Heart right ventricle (tissue), 16 donors: ENCODE data around the gene RGS4. TPM values are rescaled to one million over a fixed set of nuclear protein-coding genes. Genes with fewer than 3 reads are reported as not detected.

Source experiments
- ATAC-seq, 8 donors: fragments of 200-7000 bp; cut with Tn5 transposase; one replicate each; pipeline ENCODE4 v1.9.1; 2020; ENCODE audit warnings: mild to moderate bottlenecking in 8 of 8, moderate library complexity in 8 of 8, moderate number of reproducible peaks in 1 of 8
- DNase-seq, 2 donors: peaks; one replicate each; pipeline ENCODE4 v3.0.0-alpha.2; 2020
- H3K27ac ChIP-seq, 10 donors: fragments of 200-600 bp; sonication (generic) in 2 of 10; one replicate each; pipeline versions ENCODE4 v1.5.0 to v1.8.0; 2020 to 2022; ENCODE audit warnings: mild to moderate bottlenecking in 3 of 10
- H3K27me3 ChIP-seq, 7 donors: fragments of 200-600 bp; one replicate each; pipeline ENCODE4 v1.8.0; 2021 to 2022; ENCODE audit warnings: mild to moderate bottlenecking in 2 of 7
- H3K36me3 ChIP-seq, 9 donors: fragments of 200-600 bp; sonication (generic) in 1 of 9; one replicate each; pipeline versions ENCODE4 v1.5.0 to v1.8.0; 2020 to 2022; ENCODE audit warnings: mild to moderate bottlenecking in 2 of 9
- H3K4me1 ChIP-seq, 9 donors: fragments of 200-600 bp; sonication (generic) in 1 of 9; one replicate each; pipeline versions ENCODE4 v1.5.0 to v1.8.0; 2020 to 2022; ENCODE audit warnings: mild to moderate bottlenecking in 4 of 9
- H3K4me3 ChIP-seq, 10 donors: fragments of 200-600 bp; sonication (generic) in 2 of 10; one replicate each; pipeline versions ENCODE4 v1.5.0 to v1.8.0; 2020 to 2022; ENCODE audit warnings: mild to moderate bottlenecking in 7 of 10, moderate library complexity in 2 of 10
- H3K9me3 ChIP-seq, 11 donors: fragments of 200-600 bp in 10 of 11; sonication (generic) in 2 of 11; one replicate each; pipeline versions ENCODE4 v1.5.0 to v1.8.0; 2013 to 2022; ENCODE audit warnings: mild to moderate bottlenecking in 2 of 11, control low read depth in 1 of 11, moderate library complexity in 1 of 11
- CTCF ChIP-seq, 9 donors: fragments of 200-600 bp; sonication (generic) in 2 of 9; IDR thresholded peaks; one replicate each; pipeline versions ENCODE4 v1.5.0 to v1.8.0; 2021 to 2022; ENCODE audit warnings: antibody characterized with exemption in 9 of 9, mild to moderate bottlenecking in 5 of 9, moderate library complexity in 1 of 9
- WGBS, 2 donors: extraction: QIAGEN DNeasy Blood & Tissue Kit; methylation state at CpG; one replicate each; pipeline ENCODE4 v1.1.7; 2013; ENCODE audit warnings: inconsistent platforms in 1 of 2; 5-methylcytosine and 5-hydroxymethylcytosine counted together
- intact Hi-C, 10 donors: fragments of 100-400 bp; cut with DNase I; formaldehyde crosslinking; loops; one replicate each; pipeline versions ENCODE4 v1.11.1 to v1.14.2; 2022
- polyA plus RNA-seq, 2 donors: library from polyadenylated mRNA; stranded (reverse); fragments of 200-250 nt; gene quantifications; one replicate each; pipeline ENCODE4 v1.2.3, GENCODE V29; 2013
- total RNA-seq, 10 donors: library from RNA; stranded (reverse); fragmentation: NEBNext Ultra II Directional in 3 of 10; extraction: Animal tissue kit (Norgen Biotek cat#: 25700) in 3 of 10; gene quantifications; one replicate each; pipeline versions ENCODE4 v1.2.1 to v1.2.4, GENCODE V29; 2021 to 2023
- donor health status: Arrhythmogenic right ventricular cardiomyopathy.
- donor health status: ischemic (EF 13 %, LVEDD 7.1; RV severe dilation, severe dysfunction).
- donor health status: healthy with polysubstance abuse.
- donor health status: DM: no; HTN: yes; CAD: no.
- donor health status: DM: no; HTN: no; CAD: no.
- donor health status: ischemic (EF 25% LVEDD 6.9; RV normal size, moderate dysfunction).
- donor health status: ischemic (EF 25% LVEDD 5.7; RV mildly dilated, moderate dysfunction).
- donor health status: healthy.
- donor health status: DM: yes; HTN: yes; CAD: no.
- donor health status: Ischemic cardiomyopathy.
- donor health status: ischemic (EF 35%, LVEDD 5.7; RV mildly dilated, moderate dysfunction).
- donor health status: nonischemic (EF 11% LVEDD 7.7; RV severe dilation, severe dysfunction).
- donor health status: DM: yes; HTN: yes; CAD: no.
- donor health status: PGD.
- donor health status: ischemic (EF 29% LVEDD 5.4; RV normal size, mild dysfunction).
- donor health status: nonischemic (EF 23%, LVEDD 6.1; RV moderate dilation, normal function).

The RGS4 gene
- total and polyA plus RNA-seq, 12 donors: 0.72 to 7.6 (median 1.5) TPM

- 94 to 96% methylated on average over 3 of the region's 3 CpGs for WGBS, 2 donors
- TF ChIP-seq CTCF (IDR thresholded peaks at IDR 0.05): no peak
- H3K4me1 ChIP-seq: no peaks in the 10 kb centered on the region
Observed at GRCh38 chr1:163076446-163076845, 7.3 kb downstream of the RGS4 start.

GRCh38 chr1:163076981-163077761, 8.0 kb downstream of the RGS4 start:
- TF ChIP-seq CTCF (IDR thresholded peaks at IDR 0.05): no peak
- H3K9me3 ChIP-seq: peaks cover 0 to 5% (median 0%) of the 10 kb centered on the region in 11 donors
- intact Hi-C loops: loop anchor here in 3 of 10 donors (5.0 to 10.0 kb wide), 3 partner anchors 48 to 238 kb away; no protein-coding TSS in a partner anchor
- H3K36me3 ChIP-seq: peaks cover 0 to 33% (median 0%) of the 10 kb centered on the region in 9 donors
- H3K27ac ChIP-seq: no peak overlapping the region
- no peaks in the 10 kb centered on the region for H3K4me1 ChIP-seq
- no peak overlapping the region for H3K4me3 ChIP-seq
- DNase-seq: no peak
- WGBS, 2 donors: 87 to 91% methylated on average over 5 of the region's 5 CpGs
- H3K27me3 ChIP-seq: no peaks in the 10 kb centered on the region
- ATAC-seq: no peak

More at GRCh38 chr1:163076446-163076845, 7.3 kb downstream of the RGS4 start:
- DNase-seq (no peak), ATAC-seq (no peak)
- Histone ChIP-seq H3K4me3 (no peak overlapping the region), H3K9me3 (peaks cover 0 to 5% (median 0%) of the 10 kb centered on the region in 11 donors), H3K27ac (no peak overlapping the region), H3K36me3 (peaks cover 0 to 34% (median 0%) of the 10 kb centered on the region in 9 donors), H3K27me3 (peaks cover 0 to 2% (median 0%) of the 10 kb centered on the region in 7 donors)
- intact Hi-C loops: loop anchor here in 3 of 10 donors (5.0 to 10.0 kb wide), 3 partner anchors 48 to 238 kb away; no protein-coding TSS in a partner anchor

GRCh38 chr1:163082971-163083370, 13.8 kb downstream of the RGS4 start:
- no peak for TF ChIP-seq CTCF (IDR thresholded peaks at IDR 0.05)
- DNase-seq: peak; percentile 19 to 34
- Histone ChIP-seq H3K36me3 (no peaks in the 10 kb centered on the region), H3K4me1 (peaks cover 0 to 30% (median 5%) of the 10 kb centered on the region in 9 donors), H3K27me3 (no peaks in the 10 kb centered on the region), H3K9me3 (peaks cover 0 to 5% (median 0%) of the 10 kb centered on the region in 11 donors), H3K4me3 (no peak overlapping the region), H3K27ac (no peak overlapping the region)
- intact Hi-C loops: no loop called here
- ATAC-seq: peak in 1 of 8 donors; percentile 67
- WGBS, 2 donors: 43 to 50% methylated on average over 6 of the region's 6 CpGs

- H3K27me3 ChIP-seq: no peaks in the 10 kb centered on the region
- no peak overlapping the region for H3K4me3 ChIP-seq
- H3K9me3 ChIP-seq: peaks cover 0 to 5% (median 0%) of the 10 kb centered on the region in 11 donors
- ATAC-seq (no peak), DNase-seq (no peak)
- TF ChIP-seq CTCF (IDR thresholded peaks at IDR 0.05): no peak
- H3K4me1 ChIP-seq: peaks cover 0 to 30% (median 5%) of the 10 kb centered on the region in 9 donors
- intact Hi-C loops: no loop called here
- H3K27ac ChIP-seq: no peak overlapping the region
- 92 to 97% methylated on average over 1 of the region's 1 CpG for WGBS, 2 donors
- no peaks in the 10 kb centered on the region for H3K36me3 ChIP-seq
Observed at GRCh38 chr1:163083690-163084089, 14.5 kb downstream of the RGS4 start.
